ENCODE data around the gene TKTL2.
"Not testable (repeated sequence)": the region's sequence is repeated elsewhere in the genome, so short reads cannot be mapped to it uniquely, and the experiment has no call there.

TKTL2 gene

DNA sequence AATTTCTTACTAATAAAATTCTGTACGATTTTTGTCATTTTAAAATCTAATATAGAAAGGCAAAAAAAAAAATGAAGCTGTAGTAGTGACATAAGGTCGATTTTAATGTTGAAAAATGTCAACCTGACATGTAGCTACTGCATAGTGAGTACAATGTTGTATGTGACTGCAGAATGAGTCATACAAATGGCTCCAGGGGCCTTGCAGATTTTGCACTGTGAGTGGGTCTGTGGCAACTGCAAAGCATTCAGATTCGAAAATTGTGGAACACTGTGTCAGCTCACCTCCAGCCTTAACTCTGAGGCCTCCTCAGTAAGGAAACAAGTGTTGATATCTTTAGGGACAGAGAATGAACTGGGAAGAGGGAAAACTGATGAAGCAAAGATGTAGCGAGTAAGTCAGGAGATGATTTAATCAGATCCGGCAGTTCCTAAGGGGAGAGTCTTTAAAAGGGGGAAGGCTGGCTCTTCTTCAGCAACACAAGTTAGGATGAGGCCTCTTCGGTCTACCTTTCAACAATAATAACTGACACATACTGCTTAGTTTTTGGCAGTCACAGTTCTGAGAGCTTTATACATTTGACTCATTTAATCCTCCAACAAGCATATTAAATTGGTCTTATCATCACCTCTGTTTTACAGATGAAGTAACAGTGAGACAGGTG, 24.9 kb downstream of the TKTL2 start:
- TF ChIP-seq, protein P1, sequence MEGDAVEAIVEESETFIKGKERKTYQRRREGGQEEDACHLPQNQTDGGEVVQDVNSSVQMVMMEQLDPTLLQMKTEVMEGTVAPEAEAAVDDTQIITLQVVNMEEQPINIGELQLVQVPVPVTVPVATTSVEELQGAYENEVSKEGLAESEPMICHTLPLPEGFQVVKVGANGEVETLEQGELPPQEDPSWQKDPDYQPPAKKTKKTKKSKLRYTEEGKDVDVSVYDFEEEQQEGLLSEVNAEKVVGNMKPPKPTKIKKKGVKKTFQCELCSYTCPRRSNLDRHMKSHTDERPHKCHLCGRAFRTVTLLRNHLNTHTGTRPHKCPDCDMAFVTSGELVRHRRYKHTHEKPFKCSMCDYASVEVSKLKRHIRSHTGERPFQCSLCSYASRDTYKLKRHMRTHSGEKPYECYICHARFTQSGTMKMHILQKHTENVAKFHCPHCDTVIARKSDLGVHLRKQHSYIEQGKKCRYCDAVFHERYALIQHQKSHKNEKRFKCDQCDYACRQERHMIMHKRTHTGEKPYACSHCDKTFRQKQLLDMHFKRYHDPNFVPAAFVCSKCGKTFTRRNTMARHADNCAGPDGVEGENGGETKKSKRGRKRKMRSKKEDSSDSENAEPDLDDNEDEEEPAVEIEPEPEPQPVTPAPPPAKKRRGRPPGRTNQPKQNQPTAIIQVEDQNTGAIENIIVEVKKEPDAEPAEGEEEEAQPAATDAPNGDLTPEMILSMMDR (IDR thresholded peaks at IDR 0.05), result no peak
- no peak overlapping the region for H3K27ac ChIP-seq
- no peak overlapping the region for H3K4me3 ChIP-seq
- no peak for DNase-seq (ENCODE audit: low spot score)

DNA sequence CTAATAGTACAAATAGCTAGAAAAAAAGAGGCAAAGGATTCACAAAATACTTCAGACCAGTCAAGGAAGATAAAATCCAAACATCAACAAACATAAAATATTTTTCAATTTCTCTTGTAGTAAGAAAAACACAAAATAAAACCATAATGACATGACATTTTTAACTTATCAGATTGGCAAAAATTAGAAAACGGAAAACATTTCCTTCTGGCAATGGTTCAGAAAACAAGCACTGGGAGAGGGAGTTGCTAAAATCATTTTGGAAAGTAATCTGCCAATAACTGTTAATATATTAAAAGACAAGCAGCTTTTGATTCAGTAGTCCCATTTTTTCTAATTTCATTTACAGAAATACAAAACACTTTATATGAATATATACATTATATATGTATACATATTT, 26.1 kb downstream of the TKTL2 start:
- Histone ChIP-seq H3K27ac (no peak overlapping the region), H3K4me3 (no peak overlapping the region)
- DNase-seq (ENCODE audit: low spot score), result no peak
- TF ChIP-seq, protein P1 (IDR thresholded peaks at IDR 0.05), result no peak

DNA sequence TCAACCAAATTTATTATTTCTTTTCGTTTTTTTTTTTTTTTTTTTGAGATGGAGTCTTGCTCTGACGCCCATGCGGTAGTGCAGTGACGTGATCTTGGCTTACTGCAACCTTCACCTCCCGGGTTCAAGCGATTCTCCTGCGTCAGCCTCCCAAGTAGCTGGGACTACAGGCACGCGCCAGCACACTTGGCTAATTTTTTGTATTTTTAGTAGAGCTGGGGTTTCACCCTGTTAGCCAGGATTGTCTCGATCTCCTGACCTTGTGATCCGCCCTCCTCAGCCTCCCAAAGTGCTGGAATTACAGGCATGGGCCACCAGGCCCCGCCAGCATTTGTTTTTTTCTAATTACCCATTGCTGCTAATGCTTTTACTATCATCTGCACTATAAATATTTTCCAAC, 26.5 kb downstream of the TKTL2 start:
- not testable (repeated sequence) for H3K4me3 ChIP-seq; DNase-seq (ENCODE audit: low spot score)
- peak overlapping the region in 1 of 2 donors; percentile 19 for H3K27ac ChIP-seq

- no peak for DNase-seq (ENCODE audit: low spot score)
- TF ChIP-seq, protein P1 (IDR thresholded peaks at IDR 0.05), result no peak
- no peak overlapping the region for H3K27ac ChIP-seq
- no peak overlapping the region for H3K4me3 ChIP-seq
These were observed 33.5 kb downstream of the TKTL2 start for GRCh38 chr4:163440040-163440439.
